DOHH2 (cell line): ENCODE data around the gene EMILIN3.

Experiments used
- H3F3A ChIP-seq: fragments of 200-600 bp; sonication (generic), shearing (Covaris generic); 2 replicates; pipeline ENCODE4 v1.6.0; 2016; ENCODE audit warnings: antibody characterized with exemption, mild to moderate bottlenecking; ENCODE audit not compliant: control insufficient read depth, insufficient read depth
- H3K27ac ChIP-seq: fragments of 200-600 bp; sonication (generic); 2 replicates; pipeline ENCODE4 v1.5.1; 2014; ENCODE audit warnings: low read depth, mild to moderate bottlenecking, low read length, moderate library complexity
- H3K27me3 ChIP-seq: fragments of 200-600 bp; sonication (generic); 2 replicates; pipeline ENCODE4 v1.6.1; 2014; ENCODE audit warnings: mild to moderate bottlenecking, low read length, mixed read lengths; ENCODE audit not compliant: control insufficient read depth
- H3K36me3 ChIP-seq: fragments of 200-600 bp; sonication (generic); 2 replicates; pipeline ENCODE4 v1.6.1; 2014; ENCODE audit warnings: mild to moderate bottlenecking, low read length, moderate library complexity, mixed read lengths; ENCODE audit not compliant: control insufficient read depth
- H3K4me1 ChIP-seq: fragments of 200-600 bp; sonication (generic); 2 replicates; pipeline ENCODE4 v1.6.1; 2014; ENCODE audit warnings: mild to moderate bottlenecking, low read length, mixed read lengths; ENCODE audit not compliant: control insufficient read depth
- H3K4me2 ChIP-seq: fragments of 200-600 bp; sonication (generic); 2 replicates; pipeline ENCODE4 v1.6.0; 2014; ENCODE audit warnings: mild to moderate bottlenecking, low read length, moderate library complexity
- H3K4me3 ChIP-seq: fragments of 200-600 bp; sonication (generic); 2 replicates; pipeline ENCODE4 v1.5.1; 2014; ENCODE audit warnings: mild to moderate bottlenecking, low read length, mixed read lengths
- H3K79me2 ChIP-seq: fragments of 200-600 bp; sonication (generic); 2 replicates; pipeline ENCODE4 v1.6.1; 2014; ENCODE audit warnings: mild to moderate bottlenecking, low read length, mixed read lengths; ENCODE audit not compliant: control insufficient read depth
- H3K9me2 ChIP-seq: fragments of 200-600 bp; sonication (generic); replicated peaks from 2 replicates; pipeline ENCODE4 v1.6.1; 2014; ENCODE audit warnings: mild to moderate bottlenecking, low read length, mixed read lengths; ENCODE audit not compliant: control insufficient read depth
- H3K9me3 ChIP-seq: fragments of 200-600 bp; sonication (generic); 2 replicates; pipeline ENCODE4 v1.6.1; 2014; ENCODE audit warnings: antibody characterized with exemption, low read length, mixed read lengths; ENCODE audit not compliant: control insufficient read depth, insufficient read depth
- H4K20me1 ChIP-seq: fragments of 200-600 bp; sonication (generic); 2 replicates; pipeline ENCODE4 v1.6.0; 2014; ENCODE audit warnings: low read depth, mild to moderate bottlenecking, antibody characterized with exemption, low read length, moderate library complexity; ENCODE audit not compliant: control insufficient read depth, insufficient read depth
- CTCF ChIP-seq: fragments of 200-600 bp; sonication (generic); IDR thresholded peaks from one replicate; pipeline ENCODE4 v1.5.1; 2014; ENCODE audit warnings: antibody characterized with exemption, mild to moderate bottlenecking, low read depth, low read length; ENCODE audit not compliant: poor library complexity, severe bottlenecking
- EZH2phosphoT487 ChIP-seq: fragments of 200-600 bp; sonication (generic); IDR thresholded peaks from 2 replicates; pipeline ENCODE4 v1.6.1; 2017; ENCODE audit warnings: borderline replicate concordance, mild to moderate bottlenecking, antibody characterized with exemption, low read length, moderate library complexity, mixed read lengths

EMILIN3 gene

DNA sequence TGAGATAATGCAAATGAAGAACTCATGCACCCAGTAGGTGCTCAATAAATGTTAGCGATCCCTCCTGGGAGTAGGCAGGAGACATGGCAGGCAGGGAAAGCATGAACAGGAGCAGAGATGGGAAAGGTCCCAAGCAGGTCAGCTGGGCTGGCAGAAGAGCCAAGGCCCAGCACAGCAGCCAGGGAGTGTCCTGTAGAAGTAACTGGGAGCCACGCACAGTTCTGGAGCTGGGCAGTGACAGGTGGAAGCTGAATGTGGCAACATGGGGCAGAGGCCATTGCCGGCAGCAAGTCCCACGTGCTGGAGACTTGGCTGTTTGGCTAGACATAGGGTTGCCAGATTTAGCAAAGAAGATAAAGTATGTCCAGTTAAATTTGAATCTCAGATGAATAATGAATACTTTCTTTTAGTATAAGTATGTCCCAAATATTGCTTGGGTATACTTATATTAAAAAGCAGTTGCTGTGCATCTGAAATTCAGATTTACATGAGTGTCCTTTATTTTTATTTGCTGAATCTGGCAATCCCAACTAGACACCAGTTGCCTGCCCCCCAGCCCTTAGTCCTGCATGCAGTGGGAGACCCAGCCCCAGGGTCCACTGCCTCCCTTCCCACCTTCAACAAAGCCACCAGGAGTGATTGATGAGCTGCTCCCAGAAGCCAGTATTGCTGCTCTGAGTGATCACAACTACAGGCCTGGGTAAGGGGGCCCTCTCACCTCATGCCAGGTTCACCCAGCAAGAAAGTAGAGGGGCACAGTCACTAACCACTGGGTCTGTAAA is 29.7 kb downstream of the EMILIN3 start:
- Histone ChIP-seq H3K27me3 (no peaks in the 10 kb centered on the region), H3K4me1 (peaks cover 13% of the 10 kb centered on the region), H4K20me1 (no peaks in the 10 kb centered on the region), H3K9me2 (no peaks in the 10 kb centered on the region), H3K4me2 (no peak overlapping the region), H3K9me3 (no peaks in the 10 kb centered on the region), H3K4me3 (no peak overlapping the region), H3K36me3 (no peaks in the 10 kb centered on the region), H3F3A (no peaks in the 10 kb centered on the region), H3K27ac (no peak overlapping the region), H3K79me2 (no peaks in the 10 kb centered on the region)
- TF ChIP-seq CTCF, result no peak
- TF ChIP-seq EZH2phosphoT487, result no peak

DNA sequence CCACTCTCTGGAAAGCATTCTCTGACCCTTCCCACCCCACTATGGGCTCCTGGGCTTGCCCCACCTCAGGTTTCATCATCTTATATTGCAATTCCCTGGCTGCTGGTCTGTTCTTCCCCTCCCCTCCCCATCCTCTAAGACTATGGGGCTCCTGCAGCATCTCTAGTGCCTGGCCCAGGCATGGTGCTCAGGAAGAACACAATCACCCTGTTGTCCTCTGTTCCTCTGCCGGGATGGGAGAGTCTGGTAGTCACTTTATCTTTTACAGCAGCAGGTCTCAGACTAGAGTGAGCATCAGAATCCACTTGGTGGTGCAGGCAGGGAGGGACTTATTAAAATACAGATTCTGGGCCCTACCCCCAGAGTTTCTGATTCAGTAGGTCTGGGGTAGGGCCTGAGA is 31.0 kb downstream of the EMILIN3 start:
- H3K27ac ChIP-seq, result no peak overlapping the region

GRCh38 chr20:41334443-41335421 is 31.9 kb downstream of the EMILIN3 start:
- Histone ChIP-seq H3K4me2 (no peak overlapping the region), H3K27me3 (no peaks in the 10 kb centered on the region)
- TF ChIP-seq EZH2phosphoT487 (no peak), CTCF (no peak)

More for the DNA sequence above, 31.0 kb downstream of the EMILIN3 start:
- TF ChIP-seq EZH2phosphoT487 (no peak), CTCF (no peak)
- peaks cover 11% of the 10 kb centered on the region for H3K4me1 ChIP-seq
- no peaks in the 10 kb centered on the region for H3K79me2 ChIP-seq
- H3K9me3 ChIP-seq, result no peaks in the 10 kb centered on the region
- no peaks in the 10 kb centered on the region for H3F3A ChIP-seq
- H3K27me3 ChIP-seq, result no peaks in the 10 kb centered on the region
- H3K4me3 ChIP-seq, result no peak overlapping the region
- no peaks in the 10 kb centered on the region for H3K9me2 ChIP-seq
- no peak overlapping the region for H3K4me2 ChIP-seq
- no peaks in the 10 kb centered on the region for H4K20me1 ChIP-seq
- no peaks in the 10 kb centered on the region for H3K36me3 ChIP-seq

More at GRCh38 chr20:41334443-41335421, 31.9 kb downstream of the EMILIN3 start:
- no peaks in the 10 kb centered on the region for H3K9me2 ChIP-seq
- no peaks in the 10 kb centered on the region for H3K9me3 ChIP-seq
- H3K4me1 ChIP-seq, result peaks cover 4% of the 10 kb centered on the region
- no peak overlapping the region for H3K4me3 ChIP-seq
- H3K36me3 ChIP-seq, result no peaks in the 10 kb centered on the region
- H4K20me1 ChIP-seq, result no peaks in the 10 kb centered on the region
- no peaks in the 10 kb centered on the region for H3F3A ChIP-seq
- no peaks in the 10 kb centered on the region for H3K79me2 ChIP-seq
- no peak overlapping the region for H3K27ac ChIP-seq
